PC-3 (cell line): ENCODE data around the gene CERS6. TPM values are rescaled to one million over a fixed set of nuclear protein-coding genes. Genes with fewer than 3 reads are reported as not detected.

ENCODE experiments used
- ATAC-seq: fragments of 200-7000 bp; cut with Tn5 transposase; 2 replicates; pipeline ENCODE4 v1.9.1; 2020; ENCODE audit warnings: mild to moderate bottlenecking, moderate library complexity
- BruUV-seq: library from RNA; stranded (reverse); fragments of 400-500 nt; replicated peaks from 2 replicates; lab custom pipeline; 2021; lab: Mats Ljungman, UMichigan
- CTCF ChIA-PET: fragments of 300-600 bp; sonication (Branson Sonifier 250); formaldehyde crosslinking; loops from one replicate; lab custom pipeline; 2022; ENCODE audit warnings: antibody characterized with exemption; lab: Charles Lee
- POLR2A ChIA-PET: fragments of 300-600 bp; sonication (Branson Sonifier 250); formaldehyde crosslinking; loops from one replicate; lab custom pipeline; 2022; ENCODE audit warnings: antibody characterized with exemption; ENCODE audit not compliant: unreplicated experiment; lab: Charles Lee
- DNase-seq: peaks from one replicate; pipeline ENCODE4 v3.0.0-alpha.2; 2015
- H2AFZ ChIP-seq: fragments of 300-600 bp; sonication (generic); 2 replicates; pipeline ENCODE4 v1.6.0; 2016; ENCODE audit warnings: antibody characterized with exemption, low read length
- H3F3A ChIP-seq: fragments of 300-600 bp; sonication (generic); one replicate; pipeline ENCODE4 v1.6.0; 2017; ENCODE audit warnings: antibody characterized with exemption, low read length, control low read depth, mild to moderate bottlenecking; ENCODE audit not compliant: unreplicated experiment
- H3K27ac ChIP-seq: fragments of 300-600 bp; sonication (generic); 2 replicates; pipeline ENCODE4 v1.5.1; 2016; ENCODE audit warnings: mild to moderate bottlenecking, low read length
- H3K27me3 ChIP-seq: fragments of 300-600 bp; sonication (generic); 2 replicates; pipeline ENCODE4 v1.6.1; 2016; ENCODE audit warnings: low read length, mixed read lengths
- H3K36me3 ChIP-seq: fragments of 300-600 bp; sonication (generic); 2 replicates; pipeline ENCODE4 v1.6.1; 2016; ENCODE audit warnings: low read depth, mixed run types, low read length, mixed read lengths
- H3K4me1 ChIP-seq: fragments of 300-600 bp; sonication (generic); 2 replicates; pipeline ENCODE4 v1.5.1; 2016; ENCODE audit warnings: low read length; ENCODE audit not compliant: insufficient read depth
- H3K4me2 ChIP-seq: fragments of 300-600 bp; sonication (generic); 2 replicates; pipeline ENCODE4 v1.6.0; 2016; ENCODE audit warnings: low read length
- H3K4me3 ChIP-seq: fragments of 300-600 bp; sonication (generic); 2 replicates; pipeline ENCODE4 v1.5.1; 2016; ENCODE audit warnings: mild to moderate bottlenecking, low read length, mixed read lengths
- H3K79me2 ChIP-seq: fragments of 300-600 bp; sonication (generic); 2 replicates; pipeline ENCODE4 v1.6.1; 2017; ENCODE audit warnings: low read length, mixed read lengths
- H3K9ac ChIP-seq: fragments of 300-600 bp; sonication (generic); 2 replicates; pipeline ENCODE4 v1.6.0; 2016; ENCODE audit warnings: mild to moderate bottlenecking, low read length
- H3K9me2 ChIP-seq: fragments of 300-600 bp; sonication (generic); replicated peaks from 2 replicates; pipeline ENCODE4 v1.6.1; 2016; ENCODE audit warnings: mixed run types, low read length, mixed read lengths
- H3K9me3 ChIP-seq: fragments of 300-600 bp; sonication (generic); 2 replicates; pipeline ENCODE4 v1.6.1; 2016; ENCODE audit warnings: low read length, mixed read lengths
- H4K20me1 ChIP-seq: fragments of 300-600 bp; sonication (generic); 2 replicates; pipeline ENCODE4 v1.6.1; 2016; ENCODE audit warnings: low read length, mixed read lengths
- EZH2 ChIP-seq: fragments of 300-600 bp; sonication (generic); IDR thresholded peaks from one replicate; pipeline ENCODE4 v1.6.1; 2017; ENCODE audit warnings: antibody characterized with exemption, mild to moderate bottlenecking, low read length; ENCODE audit not compliant: unreplicated experiment
- EZH2phosphoT487 ChIP-seq: fragments of 300-600 bp; sonication (generic); IDR thresholded peaks from 2 replicates; pipeline ENCODE4 v1.6.1; 2018; ENCODE audit warnings: mild to moderate bottlenecking, antibody characterized with exemption, low read length, borderline replicate concordance
- intact Hi-C: fragments of 100-400 bp; cut with micrococcal nuclease; formaldehyde crosslinking; loops from 2 replicates; pipeline ENCODE4 v1.9.0; 2023
- total RNA-seq: library from RNA; depleted of rRNA; stranded (reverse); fragments of >200 nt; gene quantifications from 2 replicates; pipeline ENCODE4 v1.2.3, GENCODE V29; 2014
- TF ChIP-seq, protein P1 (sequence below): fragments of 300-600 bp; sonication (generic); conservative IDR thresholded peaks from 2 replicates; pipeline ENCODE4 v1.5.1; 2017; ENCODE audit warnings: antibody characterized with exemption, low read depth, mild to moderate bottlenecking, low read length

Gene CERS6
- total RNA-seq, 1 experiment from 2014 or later = 24.2 TPM

DNA sequence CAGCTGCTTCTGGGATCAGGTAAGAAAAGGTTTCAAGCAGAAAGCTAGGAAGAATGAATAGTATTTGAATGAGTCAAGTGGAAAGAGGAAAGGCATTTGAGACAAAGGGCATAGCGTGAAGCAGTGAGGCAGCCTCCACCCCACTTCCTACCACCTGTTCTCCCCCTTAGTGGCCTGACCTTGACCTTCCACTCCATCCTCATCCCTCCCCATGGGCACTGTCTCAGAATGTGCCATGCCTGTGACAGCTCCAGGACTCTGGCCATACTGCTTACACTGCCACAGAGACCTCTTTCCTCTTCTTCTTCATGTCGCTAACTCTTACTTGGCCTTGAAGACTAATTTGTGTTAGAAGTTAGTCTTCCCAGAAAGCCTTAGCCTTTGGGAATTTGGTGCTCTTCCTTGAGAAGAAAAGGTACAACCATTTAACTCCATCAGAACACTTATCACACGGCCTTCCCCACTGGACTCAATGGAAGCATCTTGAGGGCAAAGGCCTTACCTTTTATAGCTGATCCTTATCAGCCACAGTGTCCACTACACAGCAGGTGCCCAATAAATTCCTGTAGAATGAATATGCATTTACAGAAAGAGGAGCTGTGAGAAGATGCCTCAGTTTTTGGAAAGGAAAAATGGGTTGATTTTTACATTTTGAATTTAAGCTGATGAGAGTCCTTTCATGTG is 331.2 kb downstream of the CERS6 start:
- Histone ChIP-seq H3K4me2 (no peak overlapping the region), H3K9me3 (no peaks in the 10 kb centered on the region), H3K27me3 (no peaks in the 10 kb centered on the region), H3K9me2 (0 out of 2 replicates have a peak, but pooled peaks cover 3% of the 10 kb centered on the region), H3K4me3 (no peak overlapping the region), H3F3A (no peaks in the 10 kb centered on the region), H3K9ac (no peak overlapping the region), H3K4me1 (peaks cover 5% of the 10 kb centered on the region), H4K20me1 (no peaks in the 10 kb centered on the region), H3K36me3 (no peaks in the 10 kb centered on the region), H2AFZ (no peak overlapping the region), H3K27ac (no peak overlapping the region), H3K79me2 (no peaks in the 10 kb centered on the region)
- BruUV-seq = no TSS peak
- POLR2A ChIA-PET = no interaction called here
- no peak for DNase-seq
- no peak for ATAC-seq
- CTCF ChIA-PET = no interaction called here
- intact Hi-C loops = no loop called here
- TF ChIP-seq EZH2 = no peak
- TF ChIP-seq, protein P1, sequence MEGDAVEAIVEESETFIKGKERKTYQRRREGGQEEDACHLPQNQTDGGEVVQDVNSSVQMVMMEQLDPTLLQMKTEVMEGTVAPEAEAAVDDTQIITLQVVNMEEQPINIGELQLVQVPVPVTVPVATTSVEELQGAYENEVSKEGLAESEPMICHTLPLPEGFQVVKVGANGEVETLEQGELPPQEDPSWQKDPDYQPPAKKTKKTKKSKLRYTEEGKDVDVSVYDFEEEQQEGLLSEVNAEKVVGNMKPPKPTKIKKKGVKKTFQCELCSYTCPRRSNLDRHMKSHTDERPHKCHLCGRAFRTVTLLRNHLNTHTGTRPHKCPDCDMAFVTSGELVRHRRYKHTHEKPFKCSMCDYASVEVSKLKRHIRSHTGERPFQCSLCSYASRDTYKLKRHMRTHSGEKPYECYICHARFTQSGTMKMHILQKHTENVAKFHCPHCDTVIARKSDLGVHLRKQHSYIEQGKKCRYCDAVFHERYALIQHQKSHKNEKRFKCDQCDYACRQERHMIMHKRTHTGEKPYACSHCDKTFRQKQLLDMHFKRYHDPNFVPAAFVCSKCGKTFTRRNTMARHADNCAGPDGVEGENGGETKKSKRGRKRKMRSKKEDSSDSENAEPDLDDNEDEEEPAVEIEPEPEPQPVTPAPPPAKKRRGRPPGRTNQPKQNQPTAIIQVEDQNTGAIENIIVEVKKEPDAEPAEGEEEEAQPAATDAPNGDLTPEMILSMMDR = no peak
- TF ChIP-seq EZH2phosphoT487 = no peak

DNA sequence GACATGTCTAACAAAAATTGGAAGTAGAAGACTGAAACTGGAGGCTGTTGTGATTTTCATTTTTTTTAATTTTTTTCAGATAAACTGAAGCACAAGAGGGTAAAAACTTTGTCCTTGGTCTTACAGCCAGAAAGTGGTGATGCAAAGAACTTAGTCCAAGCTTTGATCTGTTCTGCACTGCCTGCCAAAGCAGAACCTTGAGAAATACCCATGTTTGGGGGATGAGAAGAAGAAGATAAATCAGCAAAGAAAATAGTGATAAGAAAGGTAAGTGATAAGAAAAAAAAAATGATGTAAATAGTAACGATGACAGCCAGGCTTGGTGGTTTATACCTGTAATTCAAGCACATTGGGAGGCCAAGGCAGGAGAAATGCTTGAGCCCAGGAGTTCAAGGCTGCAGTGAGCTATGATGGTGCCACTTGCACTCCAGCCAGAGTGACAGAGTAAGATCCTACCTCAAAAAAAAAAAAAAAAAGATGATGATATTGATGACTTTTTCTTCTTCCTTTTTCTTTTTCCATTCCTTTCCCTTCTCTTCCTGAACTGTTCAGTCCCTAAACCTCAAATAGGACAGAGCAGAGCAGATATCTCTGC is 331.8 kb downstream of the CERS6 start:
- Histone ChIP-seq H3K27ac (no peak overlapping the region), H3K36me3 (no peaks in the 10 kb centered on the region), H3F3A (no peaks in the 10 kb centered on the region), H3K4me2 (no peak overlapping the region), H4K20me1 (no peaks in the 10 kb centered on the region), H3K4me1 (peaks cover 5% of the 10 kb centered on the region), H3K4me3 (no peak overlapping the region), H2AFZ (no peak overlapping the region), H3K9ac (no peak overlapping the region), H3K9me2 (0 out of 2 replicates have a peak, but pooled peaks cover 3% of the 10 kb centered on the region), H3K27me3 (no peaks in the 10 kb centered on the region), H3K79me2 (no peaks in the 10 kb centered on the region), H3K9me3 (no peaks in the 10 kb centered on the region)
- no TSS peak for BruUV-seq
- ChIA-PET POLR2A (no interaction called here), CTCF (no interaction called here)
- intact Hi-C loops = no loop called here
- TF ChIP-seq, protein P1 = no peak
- TF ChIP-seq EZH2phosphoT487 (no peak), EZH2 (no peak)
- DNase-seq (no peak), ATAC-seq (no peak)

DNA sequence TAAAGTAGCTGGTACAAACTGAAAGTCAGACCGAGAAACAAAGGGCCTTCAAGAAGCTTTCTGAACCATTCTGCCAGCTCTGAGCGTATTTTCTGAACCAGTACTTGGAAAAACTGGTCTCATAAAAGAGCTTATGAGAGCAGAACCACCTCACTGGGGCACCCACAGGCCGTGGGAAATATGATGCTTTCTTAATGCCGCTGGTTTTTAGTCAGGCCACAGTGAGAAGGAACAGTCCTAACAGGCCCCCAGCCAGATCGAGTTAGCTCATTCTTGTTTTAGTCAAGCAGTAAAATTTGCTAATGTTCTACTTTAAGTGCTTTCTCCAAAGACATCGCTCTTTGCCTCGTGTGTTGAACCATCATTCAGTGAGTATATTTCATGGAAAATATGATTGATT is 333.7 kb downstream of the CERS6 start:
- TF ChIP-seq EZH2 (no peak), EZH2phosphoT487 (no peak)
- TF ChIP-seq, protein P1 = no peak
- Histone ChIP-seq H3K9ac (no peak overlapping the region), H3K9me2 (0 out of 2 replicates have a peak, but pooled peaks cover 3% of the 10 kb centered on the region), H3K9me3 (no peaks in the 10 kb centered on the region), H3K27me3 (no peaks in the 10 kb centered on the region), H3K79me2 (no peaks in the 10 kb centered on the region), H3K4me2 (no peak overlapping the region), H2AFZ (no peak overlapping the region), H3K4me1 (peaks cover 1% of the 10 kb centered on the region), H4K20me1 (no peaks in the 10 kb centered on the region), H3K27ac (no peak overlapping the region), H3F3A (no peaks in the 10 kb centered on the region), H3K36me3 (no peaks in the 10 kb centered on the region), H3K4me3 (no peak overlapping the region)
- intact Hi-C loops = no loop called here
- DNase-seq = no peak
- BruUV-seq = no TSS peak
- ATAC-seq = no peak
- CTCF ChIA-PET = no interaction called here
- POLR2A ChIA-PET = no interaction called here
